ENCODE measurements around the gene CLEC20A.

CLEC20A gene

DNA sequence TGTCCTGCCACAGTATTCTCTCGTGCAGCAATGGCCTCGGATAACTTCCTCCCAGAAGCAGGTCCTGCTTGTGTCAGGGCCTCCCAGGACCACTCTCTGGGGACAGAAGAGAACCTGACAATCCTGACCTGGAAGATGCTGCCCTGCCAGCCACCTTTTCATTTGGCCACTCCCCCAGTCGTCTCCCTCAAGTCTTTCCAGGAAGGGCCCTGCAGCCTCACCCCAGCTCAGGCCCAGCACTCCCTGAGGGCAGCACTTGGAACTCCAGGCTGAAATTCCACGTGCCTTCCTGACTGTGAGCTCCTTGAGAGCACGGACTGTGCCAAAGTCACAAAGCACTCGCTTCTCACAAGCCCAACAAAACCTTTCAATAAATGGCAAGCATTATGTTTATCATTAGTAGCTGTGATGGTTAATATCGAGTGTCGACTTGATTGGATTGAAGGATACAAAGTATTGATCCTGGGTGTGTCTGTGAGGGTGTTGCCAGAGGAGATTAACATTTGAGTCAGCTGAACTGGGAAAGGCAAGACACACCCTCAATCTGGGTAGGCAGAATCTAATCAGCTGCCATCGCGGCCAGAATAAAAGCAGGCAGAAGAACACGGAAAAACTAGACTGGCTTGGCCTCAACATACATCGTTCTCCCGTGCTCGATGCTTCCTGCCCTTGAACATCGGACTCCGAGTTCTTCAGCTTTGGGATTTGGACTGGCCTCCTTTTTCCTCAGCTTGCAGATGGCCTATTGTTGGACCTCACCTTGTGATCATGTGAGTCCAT is 2.3 kb upstream of the CLEC20A start:
- DNase-seq, result no peak

DNA sequence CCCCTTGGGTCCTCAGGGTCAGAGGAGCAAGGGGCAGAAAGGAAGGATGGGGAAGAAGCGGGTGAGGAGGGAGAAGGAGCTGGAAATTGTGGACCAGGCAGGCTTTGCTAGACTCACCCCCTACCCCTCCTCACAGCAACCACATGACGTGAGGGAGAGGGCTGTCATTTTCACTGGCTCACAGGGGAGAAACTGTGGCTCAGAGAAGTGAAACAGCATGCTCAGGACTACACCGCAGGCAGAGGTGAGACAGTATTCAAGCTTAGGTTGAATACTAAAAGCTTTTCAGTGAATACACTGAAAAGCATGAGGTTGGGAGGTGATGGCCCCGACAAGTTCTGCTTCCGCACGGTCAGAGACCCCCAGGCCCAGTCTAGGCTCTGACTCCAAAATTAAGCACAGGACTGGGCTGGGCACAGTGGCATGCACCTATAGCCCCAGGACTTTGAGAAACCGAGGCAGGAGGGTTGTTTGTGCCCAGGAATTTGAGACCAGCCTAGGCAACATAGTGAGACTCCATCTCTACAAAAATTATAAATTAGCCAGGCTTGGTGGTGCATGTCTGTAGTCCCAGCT is 1.2 kb upstream of the CLEC20A start:
- DNase-seq, result no peak

DNA sequence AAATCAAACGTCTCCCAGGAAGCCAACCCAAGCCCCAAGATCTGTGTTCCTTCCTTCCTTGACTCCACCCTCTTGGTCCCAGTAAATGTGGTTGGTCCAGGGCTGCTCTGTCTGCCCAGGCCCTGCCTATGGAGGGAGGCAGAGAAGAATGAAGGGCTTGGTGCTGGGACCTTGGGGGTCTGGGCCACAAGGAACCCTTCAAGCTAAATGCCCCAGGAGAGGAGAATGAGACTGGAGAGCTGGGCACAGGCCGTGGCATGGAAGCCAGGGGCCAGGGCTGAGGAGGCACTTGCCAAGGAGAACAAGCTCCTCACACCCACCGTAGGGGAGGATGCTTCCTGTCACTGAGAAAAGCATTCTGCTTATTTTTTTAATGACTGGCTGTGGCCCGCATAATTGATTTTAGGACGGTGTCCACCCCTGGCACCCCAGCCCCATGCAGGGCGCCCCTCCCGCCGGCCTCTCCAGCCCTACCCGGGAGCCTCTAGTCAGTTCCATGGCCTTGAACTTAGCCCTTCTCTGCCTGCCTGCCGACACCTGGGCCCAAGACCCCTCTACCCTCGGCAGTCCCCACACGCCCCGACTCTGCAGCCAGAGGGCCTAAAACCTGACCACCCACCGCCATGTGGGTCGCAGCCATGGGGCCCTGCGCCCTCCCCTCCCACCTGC is 889 bp downstream of the CLEC20A start:
- DNase-seq, result no peak

DNA sequence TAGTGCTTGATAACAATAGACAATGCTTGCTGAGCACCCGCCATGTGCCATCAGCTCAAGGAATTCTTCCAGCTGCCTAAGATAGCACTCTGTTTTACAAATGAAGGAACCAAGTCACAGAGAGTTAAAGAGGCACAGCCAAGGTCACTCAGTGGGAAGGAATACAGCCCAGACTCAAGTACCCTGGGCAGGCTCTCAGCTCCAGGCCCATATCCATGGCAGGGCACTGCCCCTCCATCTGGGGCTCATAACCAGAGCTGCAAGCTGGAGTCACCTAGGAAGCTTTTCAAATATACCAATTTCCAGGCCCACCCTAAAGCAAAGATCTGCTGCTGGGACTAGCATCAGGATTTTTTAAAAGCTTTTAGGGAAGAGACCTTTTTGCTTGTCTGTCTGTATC is 1.6 kb downstream of the CLEC20A start:
- DNase-seq, result no peak

DNA sequence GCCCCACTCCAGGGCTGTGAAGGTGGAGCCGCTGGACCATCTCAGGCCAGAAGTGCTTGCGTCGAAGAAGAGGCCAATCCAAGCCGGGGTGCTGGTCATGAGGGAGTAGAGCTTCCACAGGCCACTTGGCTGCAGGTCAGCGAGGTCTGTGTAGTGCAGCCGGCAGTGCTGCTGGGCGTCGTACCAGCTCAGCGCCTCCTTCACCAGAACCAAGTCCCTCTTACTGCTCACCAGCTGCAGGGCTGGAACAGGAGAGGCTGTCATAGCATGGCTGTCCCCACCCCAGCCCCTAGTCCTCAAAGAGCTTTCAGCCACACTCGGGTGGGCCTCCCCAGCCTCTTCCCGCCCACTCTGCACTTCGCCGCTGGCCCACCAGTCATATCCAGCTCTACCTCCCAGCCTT is 2.2 kb downstream of the CLEC20A start:
- DNase-seq, result no peak

DNA sequence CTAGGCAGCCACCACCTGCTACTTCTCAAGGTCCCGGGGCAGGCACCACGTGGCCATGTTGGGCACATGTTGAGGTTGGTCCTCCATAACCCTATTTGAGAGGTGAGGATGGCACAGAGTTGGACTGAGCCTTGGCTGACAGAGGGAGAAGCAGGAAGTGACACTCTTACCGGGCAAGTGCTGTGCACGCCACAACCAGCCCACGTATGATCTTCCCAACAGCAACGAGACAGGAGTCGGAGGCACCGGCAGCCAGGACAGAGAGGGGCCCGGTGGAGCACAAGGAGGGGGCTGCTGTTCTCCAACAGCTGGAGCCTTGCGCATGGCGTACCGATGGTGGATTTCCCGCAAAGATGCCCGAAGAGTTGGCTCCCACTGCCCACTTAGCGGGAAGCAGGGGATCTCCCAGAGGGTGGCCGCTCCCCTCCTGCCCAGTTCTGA is 3.4 kb downstream of the CLEC20A start:
- no peak for DNase-seq

DNA sequence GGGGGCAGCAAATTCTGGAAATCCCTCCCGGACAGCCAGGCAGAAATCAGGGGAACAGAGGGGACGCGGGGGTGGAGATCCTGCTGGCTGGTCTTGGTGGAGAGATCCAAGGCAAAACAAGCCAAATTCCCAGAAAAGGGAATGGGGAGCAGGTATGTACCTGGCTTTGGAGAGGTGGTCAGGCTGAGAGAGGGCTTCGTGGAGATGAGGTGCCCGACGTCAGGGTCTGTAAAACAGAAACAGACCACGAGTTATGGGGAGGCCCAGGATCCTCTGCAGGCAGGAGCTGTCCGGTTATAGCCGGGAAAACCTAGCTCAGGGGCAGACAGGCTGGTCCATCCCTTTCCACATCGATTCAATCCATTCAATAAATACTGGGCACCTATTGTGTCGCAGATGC is 4.4 kb downstream of the CLEC20A start:
- DNase-seq, result no peak

DNA sequence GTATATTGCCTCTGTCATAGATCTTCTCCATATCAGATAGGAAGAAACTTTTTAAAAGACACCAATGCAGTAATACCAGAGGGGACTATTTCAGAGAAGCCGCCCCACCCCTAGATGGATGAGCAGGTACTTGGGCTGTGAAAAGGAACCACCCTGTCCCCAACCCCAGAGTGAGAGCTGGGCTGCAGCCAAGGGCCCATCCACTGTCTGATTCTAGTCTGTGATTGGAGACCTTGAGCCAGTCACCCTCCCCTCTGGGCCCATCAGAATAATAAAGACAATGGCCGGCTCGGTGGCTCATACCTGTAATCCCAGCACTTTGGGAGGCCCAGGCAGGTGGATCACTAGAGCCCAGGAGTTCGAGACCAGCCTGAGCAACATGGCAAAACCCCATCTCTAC is 5.0 kb downstream of the CLEC20A start:
- DNase-seq, result no peak

DNA sequence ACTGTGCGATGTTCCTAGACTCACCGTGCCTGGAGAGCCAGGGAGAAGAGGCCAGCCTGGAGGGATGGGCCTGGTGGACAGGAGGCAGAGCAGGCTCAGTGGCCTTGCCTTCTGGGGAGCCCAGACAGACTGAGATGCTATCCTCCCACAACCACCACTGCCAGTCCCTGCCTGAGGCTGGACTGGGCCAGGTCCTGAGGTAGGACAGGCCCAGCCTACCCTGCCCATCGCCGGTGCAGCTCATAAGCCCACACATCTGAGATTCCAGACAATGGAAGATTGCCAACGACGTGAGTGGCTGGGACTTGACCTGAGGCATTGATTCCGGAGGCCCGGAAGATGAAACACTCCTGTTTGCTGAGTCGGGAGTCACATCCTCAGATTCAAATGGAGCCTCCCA is 5.8 kb downstream of the CLEC20A start:
- DNase-seq, result no peak

DNA sequence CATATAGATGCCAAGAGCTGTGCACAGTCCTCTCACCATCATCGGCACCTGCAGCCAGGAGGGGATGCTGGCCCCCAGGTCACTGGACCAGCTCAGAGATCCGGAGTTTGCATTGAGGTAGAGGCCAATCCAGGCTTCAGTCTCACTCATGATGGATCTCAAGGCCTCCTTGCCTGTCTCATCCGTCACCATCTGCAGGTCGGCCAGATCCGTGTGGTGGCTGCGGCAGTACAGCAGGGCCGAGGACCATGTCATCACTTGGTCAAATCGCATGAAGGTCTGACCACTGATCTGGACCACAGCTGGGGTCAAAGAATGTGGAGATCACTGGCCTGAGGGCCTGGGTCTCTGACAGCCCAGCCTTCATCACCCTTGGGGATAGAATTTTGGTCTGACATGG is 6.6 kb downstream of the CLEC20A start:
- no peak for DNase-seq

DNA sequence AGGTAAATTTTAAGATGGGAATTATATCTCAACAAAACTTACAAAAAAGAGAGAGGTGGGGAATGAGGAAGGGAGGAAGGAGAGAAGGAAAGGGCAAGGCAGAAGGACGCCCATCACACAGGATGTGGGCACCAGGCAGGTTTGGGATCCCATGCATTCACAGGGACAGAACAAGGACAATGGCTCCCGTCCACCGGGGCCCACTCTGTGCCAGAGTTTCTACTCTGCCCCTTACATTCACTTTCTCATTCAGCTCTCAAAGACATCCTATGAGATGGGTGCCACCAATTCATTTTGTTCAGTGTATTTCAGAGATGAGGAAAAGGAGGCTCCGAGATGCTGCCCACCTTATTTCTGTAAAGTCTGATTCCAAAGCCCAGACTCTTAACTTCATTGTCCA is 7.4 kb downstream of the CLEC20A start:
- DNase-seq, result no peak

DNA sequence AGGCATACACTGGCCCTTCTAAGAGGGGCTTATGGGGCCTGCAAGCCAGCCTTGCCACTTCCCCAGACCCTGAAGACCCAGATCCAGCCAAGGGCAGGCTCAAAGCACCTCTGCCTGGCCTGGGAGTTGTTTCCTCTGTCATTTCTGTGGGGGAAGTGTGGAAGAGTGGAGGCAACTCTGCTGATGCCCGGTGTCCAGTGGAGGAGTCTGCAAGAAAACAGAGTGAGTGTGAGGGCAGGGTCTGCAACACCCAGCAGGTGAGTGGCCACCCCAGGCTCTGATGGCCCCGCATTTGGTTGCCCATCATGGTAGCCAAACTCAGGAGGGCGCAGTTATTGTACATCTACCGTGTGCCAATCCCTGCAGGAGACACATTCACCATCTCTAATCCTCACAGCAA is 8.4 kb downstream of the CLEC20A start:
- DNase-seq, result no peak

DNA sequence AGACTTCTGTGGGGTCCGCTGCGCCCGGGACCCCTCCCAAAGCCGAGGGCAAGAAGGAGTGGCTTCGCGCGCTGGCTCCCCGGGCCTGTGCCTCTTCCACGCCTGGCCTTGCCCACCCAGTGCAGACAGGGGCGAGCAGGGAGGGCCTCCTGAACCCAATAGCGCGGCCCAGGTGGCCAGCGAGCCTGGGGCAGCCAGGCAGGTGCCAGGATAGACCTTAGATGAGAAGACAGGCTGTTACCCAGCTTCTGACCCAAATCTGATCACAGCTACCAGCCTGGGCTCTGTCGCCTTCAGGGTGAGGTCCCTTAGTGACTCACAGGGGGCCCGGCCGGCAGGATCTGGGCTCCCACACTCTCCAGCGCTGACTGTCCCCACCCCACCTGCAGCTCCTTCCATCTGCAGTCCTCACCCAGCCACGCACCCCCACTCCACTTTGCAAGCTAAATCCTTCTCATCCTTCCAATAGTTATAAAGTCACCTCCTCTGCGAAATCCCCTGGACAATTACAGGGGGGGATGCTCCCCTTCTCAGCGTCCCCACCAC is 9.6 kb downstream of the CLEC20A start:
- DNase-seq, result no peak

DNA sequence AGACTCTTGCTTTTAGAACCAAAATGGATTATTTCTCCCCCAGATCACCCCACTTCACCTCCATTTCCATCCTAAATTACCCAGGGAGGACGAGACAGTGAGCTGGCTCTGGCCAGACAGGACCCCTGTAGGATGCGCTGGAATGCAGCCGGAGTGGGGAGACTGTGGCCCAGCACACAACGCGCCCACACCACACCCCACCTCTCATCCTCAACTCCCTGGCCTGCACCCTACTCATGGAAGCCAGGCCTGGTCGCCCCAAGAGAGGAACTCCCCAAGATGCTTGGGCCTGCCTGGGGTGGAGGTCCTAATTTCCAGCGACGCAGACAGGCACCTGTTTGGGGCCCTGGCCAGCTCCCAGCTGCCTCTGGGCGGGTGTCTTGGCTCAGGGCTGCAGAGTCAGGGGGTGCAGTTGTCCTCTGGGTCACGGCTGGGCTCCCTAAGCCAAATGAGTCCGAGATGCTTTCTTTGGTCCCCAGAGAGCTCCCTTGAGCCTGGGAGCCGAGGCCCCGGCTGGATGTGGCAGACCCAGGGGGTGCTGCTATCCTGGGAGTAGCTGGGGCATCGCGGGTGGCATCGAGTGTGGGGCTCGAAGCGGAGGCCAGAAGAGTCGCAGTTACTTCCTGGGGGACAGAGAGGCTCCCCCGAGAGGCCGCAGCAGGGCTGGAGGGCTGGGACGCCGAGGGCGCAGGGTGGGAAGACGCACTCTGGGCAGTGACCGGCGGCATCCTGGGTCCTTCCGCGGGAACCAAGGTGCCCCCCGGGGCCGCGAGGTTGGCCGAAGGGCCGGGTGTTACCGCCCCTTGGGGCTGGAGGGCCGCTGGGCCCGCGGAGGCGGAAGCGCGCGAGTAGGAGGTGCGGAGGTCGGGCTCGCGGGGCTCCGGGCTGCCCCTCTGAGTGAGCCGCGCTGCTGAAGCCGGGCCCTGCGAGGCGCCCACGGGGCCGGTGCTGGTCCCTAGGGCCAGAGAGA is 10.4 kb downstream of the CLEC20A start:
- no peak for DNase-seq

DNA sequence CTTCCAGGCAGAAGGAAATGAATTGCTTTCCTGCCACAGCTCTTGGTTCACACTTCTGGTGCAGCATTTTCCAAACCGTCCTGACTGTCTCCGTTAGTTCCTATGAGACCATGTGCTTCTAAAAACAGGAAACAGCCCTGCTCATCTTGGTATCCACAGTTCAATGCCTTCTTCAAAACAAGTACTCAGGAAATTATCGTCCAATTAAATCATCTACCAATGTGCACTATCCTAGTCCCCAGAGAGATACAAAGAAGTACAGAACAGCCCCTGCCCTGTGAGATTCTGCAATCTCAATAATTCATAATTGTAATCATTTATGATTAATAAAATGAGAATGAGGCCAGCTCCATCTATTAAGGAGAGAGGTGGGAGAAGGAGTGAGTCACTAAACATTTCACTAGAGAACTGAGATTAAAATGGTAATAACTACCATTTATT is 11.2 kb downstream of the CLEC20A start:
- DNase-seq, result no peak

DNA sequence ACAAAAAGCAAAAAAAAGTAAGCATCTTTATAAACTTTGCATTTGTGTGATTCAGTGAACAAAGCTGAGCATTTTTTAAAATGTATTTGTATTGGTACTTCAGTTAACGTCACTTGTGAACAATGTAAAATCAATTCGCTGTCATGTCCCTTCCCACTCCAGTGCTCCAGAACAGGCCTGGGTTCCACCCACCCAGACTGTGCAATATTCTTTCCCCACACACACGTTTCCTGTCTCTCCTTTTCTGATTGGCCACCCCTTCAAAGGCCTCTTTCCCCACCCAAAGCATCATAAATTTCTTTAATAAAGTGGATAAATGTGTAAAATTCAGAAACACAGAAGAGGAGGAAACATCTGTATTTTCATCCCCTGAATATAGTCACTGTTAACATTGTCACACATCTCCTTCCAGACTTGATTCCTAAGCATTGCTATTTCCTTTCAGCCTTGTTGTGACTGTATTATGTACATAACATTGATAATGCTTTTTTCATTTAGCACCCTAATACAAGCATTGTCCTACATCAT is 12.0 kb downstream of the CLEC20A start:
- DNase-seq, result no peak

DNA sequence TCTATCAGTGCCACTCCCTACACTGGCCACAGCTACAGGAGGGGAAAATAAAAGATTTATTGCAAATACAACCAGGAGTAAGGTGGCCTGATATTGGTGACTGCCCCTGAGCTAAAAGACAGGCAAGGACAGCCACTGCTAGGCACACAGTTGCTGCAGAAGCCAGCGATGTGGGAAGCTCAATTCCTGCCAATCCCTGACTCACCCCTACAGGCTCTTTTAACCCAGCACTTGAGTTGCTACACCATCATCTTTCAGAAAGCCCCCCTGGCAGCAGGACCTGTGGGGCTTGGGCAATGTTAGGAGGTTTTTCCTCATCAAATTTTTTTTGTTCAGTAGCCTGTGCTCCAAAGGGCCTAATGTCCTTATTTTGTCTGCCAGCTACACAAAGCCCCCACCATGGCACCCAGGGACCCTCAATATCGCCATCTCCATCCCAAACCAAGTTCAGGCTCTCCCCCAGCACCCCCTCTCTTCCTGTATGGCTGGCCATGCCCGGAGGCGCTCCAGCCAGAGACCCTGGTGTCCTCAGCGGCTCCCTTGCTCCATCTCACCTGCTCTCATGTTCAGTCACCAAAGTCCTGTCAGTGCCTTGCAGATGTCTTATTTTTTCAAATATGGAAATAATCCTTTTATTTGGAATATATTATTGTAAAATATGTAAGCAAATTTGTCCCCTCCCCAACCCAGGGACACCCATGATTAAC is 13.4 kb downstream of the CLEC20A start:
- no peak for DNase-seq

DNA sequence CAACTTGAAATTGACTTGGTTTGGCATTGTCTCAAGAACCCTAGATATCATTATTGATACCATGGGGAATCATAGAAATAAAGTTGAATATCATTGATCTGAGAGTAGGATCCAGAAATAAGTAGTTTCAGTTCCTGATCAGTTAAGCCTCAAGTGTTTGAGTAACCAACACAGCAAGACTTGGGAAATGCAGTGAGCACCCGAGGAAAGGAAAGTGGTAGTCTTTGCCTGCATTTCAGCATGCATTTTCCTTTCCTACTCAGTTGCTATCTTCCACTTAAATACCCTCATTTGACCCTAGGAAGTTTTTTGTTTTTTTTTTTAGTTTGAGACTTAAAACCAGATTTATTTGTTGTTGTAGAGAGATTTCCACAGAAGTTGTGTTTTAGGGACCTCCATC is 18.9 kb downstream of the CLEC20A start:
- DNase-seq, result no peak

DNA sequence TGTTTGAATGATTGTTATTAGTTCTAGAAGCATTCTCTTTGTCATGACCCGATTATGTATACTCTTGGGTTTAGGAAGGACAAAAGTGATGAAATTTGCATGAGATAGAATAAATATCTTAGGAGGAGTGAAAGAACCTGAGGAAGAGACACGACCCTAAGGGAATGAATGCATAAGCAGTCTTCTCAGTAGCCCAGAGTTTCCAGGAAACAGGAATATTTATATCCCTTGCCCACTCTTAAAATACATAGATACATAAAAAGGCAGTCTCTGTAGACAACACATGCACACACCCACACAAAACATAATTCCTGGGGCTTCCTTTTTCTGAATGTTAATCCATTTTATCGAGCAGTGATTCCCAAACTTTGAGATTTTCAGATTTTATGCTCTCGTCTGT is 19.4 kb downstream of the CLEC20A start:
- no peak for DNase-seq

DNA sequence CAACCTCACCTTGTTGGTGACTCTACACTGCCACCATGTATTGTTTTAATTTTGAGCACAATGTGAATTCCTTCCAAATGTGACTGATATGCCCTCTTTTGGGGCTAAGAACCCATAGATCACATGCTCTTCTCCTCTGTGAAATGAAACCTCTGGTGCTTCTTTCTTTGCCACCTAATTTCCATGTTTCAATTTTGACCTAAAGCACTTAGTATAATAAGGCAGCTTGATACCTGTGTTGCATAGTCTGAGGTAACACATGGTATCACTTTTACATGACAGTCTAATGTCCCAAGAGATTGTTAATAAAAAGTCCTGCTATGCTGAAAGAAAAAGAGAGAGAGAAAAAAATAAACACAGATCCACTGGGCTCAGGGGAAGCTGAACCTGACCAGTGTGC is 24.2 kb downstream of the CLEC20A start:
- DNase-seq, result no peak

DNA sequence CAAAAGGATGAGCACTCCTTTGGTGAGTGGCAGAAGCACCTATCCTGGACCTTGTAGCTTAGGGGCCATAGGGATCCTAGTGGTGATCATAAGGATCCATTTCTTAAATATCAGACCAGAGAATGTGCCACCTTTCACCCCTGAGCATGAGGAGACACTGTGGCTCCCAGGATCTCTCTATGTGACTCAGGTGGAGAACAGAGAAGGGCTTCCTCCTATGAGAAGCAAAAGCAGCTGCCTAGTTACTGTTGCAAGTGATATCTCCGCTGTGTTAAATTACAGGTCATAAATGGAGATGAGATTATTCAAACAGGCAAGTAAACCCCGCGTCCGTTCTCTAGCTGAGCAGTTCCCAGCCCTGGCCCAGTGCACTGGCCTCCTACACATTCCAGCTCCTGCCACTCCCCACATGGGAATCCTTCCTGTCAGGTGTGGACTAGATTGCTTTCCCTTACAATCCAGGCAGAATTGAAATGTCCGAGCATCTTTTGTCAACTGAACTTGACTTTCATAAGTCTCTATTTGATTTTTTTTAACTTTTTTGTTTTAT is 26.3 kb downstream of the CLEC20A start:
- DNase-seq, result no peak

Measured in activated gamma-delta T cell (primary cell).